ENCODE results near the gene AMIGO2. TPM values are rescaled to one million over a fixed set of nuclear protein-coding genes. Genes with fewer than 3 reads are reported as not detected.

The AMIGO2 gene
- total and polyA plus RNA-seq, 2 donors (not counting 1 experiment from before 2014, with no cell fraction given): 6.9 to 12.4 TPM

GRCh38 chr12:47028186-47028585 lies 51.6 kb downstream of the AMIGO2 start:
- Histone ChIP-seq H3K27me3 (ENCODE audit: control insufficient read depth, insufficient read depth, low read length) (no peaks in the 10 kb centered on the region), H3K4me2 (ENCODE audit: extremely low read depth, insufficient read depth, low read length) (no peak overlapping the region), H3K9ac (ENCODE audit: insufficient read depth, low read length) (no peak overlapping the region), H4K20me1 (ENCODE audit: control insufficient read depth, extremely low read depth, insufficient read depth, low read length) (no peaks in the 10 kb centered on the region), H3K9me3 (ENCODE audit: control insufficient read depth, insufficient read depth, low read depth, low read length) (no peaks in the 10 kb centered on the region), H3K4me3 (replicated peaks in 1 of 4; ENCODE audit: control extremely low read depth in 1 of 4, insufficient read depth in 1 of 4, low read depth in 3 of 4, low read length in 4 of 4) (no peak overlapping the region), H3K36me3 (ENCODE audit: control insufficient read depth, insufficient read depth, low read length) (no peaks in the 10 kb centered on the region), H2AFZ (ENCODE audit: low read length) (no peak overlapping the region), H3K27ac (ENCODE audit: insufficient read depth, low read length) (no peak overlapping the region), H3K79me2 (ENCODE audit: control insufficient read depth, insufficient read depth, low read length) (no peaks in the 10 kb centered on the region), H3K4me1 (ENCODE audit: control insufficient read depth, extremely low read depth, insufficient read depth, low read length) (peaks cover 2% of the 10 kb centered on the region)
- no peak for DNase-seq (ENCODE audit: low read depth in 2 of 2)
- TF ChIP-seq EZH2 (IDR thresholded peaks at IDR 0.05; ENCODE audit: low read length, missing control alignments) (no peak), CTCF (conservative IDR thresholded peaks at IDR 0.05 in 1 of 2, IDR thresholded peaks at IDR 0.05 in 1 of 2; ENCODE audit: low read depth in 1 of 2, low read length in 2 of 2) (no peak)

Other genes starting within 250 kb of the AMIGO2 start
- 0.26 and 0.33 TPM in 2 replicates for gene PCED1B, start 338 bp downstream of the AMIGO2 start, total RNA-seq
- 0.49 and 0.83 TPM in 2 replicates for gene PCED1B, start 338 bp downstream of the AMIGO2 start, polyA plus RNA-seq

Measured in fibroblast of lung (primary cell).